NCI-H146 treated with DMSO at 0.1 percent for 48 hours (cell line): ENCODE data around the gene TSPAN4.

Experiments used
- DNase-seq: peaks from one replicate; lab custom pipeline; 2025; ENCODE audit not compliant: unreplicated experiment; lab: John Stamatoyannopoulos, UW

Gene TSPAN4

GRCh38 chr11:863023-863909 lies 20.6 kb downstream of the TSPAN4 start:
- DNase-seq = no peak

- no peak for DNase-seq
Measured at GRCh38 chr11:863910-864827, 21.5 kb downstream of the TSPAN4 start.

GRCh38 chr11:864898-865297 lies 22.2 kb downstream of the TSPAN4 start:
- DNase-seq = no peak

- DNase-seq = no peak
Measured at GRCh38 chr11:865462-866430, 23.1 kb downstream of the TSPAN4 start.

GRCh38 chr11:866481-866880 lies 23.8 kb downstream of the TSPAN4 start:
- DNase-seq = no peak

GRCh38 chr11:867856-868358 lies 25.3 kb downstream of the TSPAN4 start:
- DNase-seq = no peak

- no peak for DNase-seq
Measured at GRCh38 chr11:868394-868793, 25.7 kb downstream of the TSPAN4 start.

GRCh38 chr11:868802-869201 lies 26.1 kb downstream of the TSPAN4 start:
- no peak for DNase-seq

- DNase-seq = no peak
Measured at GRCh38 chr11:869399-870126, 26.9 kb downstream of the TSPAN4 start.

GRCh38 chr11:870127-870413 lies 27.4 kb downstream of the TSPAN4 start:
- no peak for DNase-seq

GRCh38 chr11:870418-870817 lies 27.8 kb downstream of the TSPAN4 start:
- no peak for DNase-seq

GRCh38 chr11:871472-871871 lies 28.8 kb downstream of the TSPAN4 start:
- DNase-seq = no peak

GRCh38 chr11:872799-873198 lies 30.1 kb downstream of the TSPAN4 start:
- DNase-seq = no peak

- DNase-seq = no peak
Measured at GRCh38 chr11:873706-874105, 31.1 kb downstream of the TSPAN4 start.

- no peak for DNase-seq
Measured at GRCh38 chr11:875203-875602, 32.6 kb downstream of the TSPAN4 start.

- no peak for DNase-seq
Measured at GRCh38 chr11:875769-876301, 33.2 kb downstream of the TSPAN4 start.

- no peak for DNase-seq
Measured at GRCh38 chr11:876545-876944, 33.9 kb downstream of the TSPAN4 start.

- no peak for DNase-seq
Measured at GRCh38 chr11:877565-877964, 34.9 kb downstream of the TSPAN4 start.

- DNase-seq = no peak
Measured at GRCh38 chr11:880447-880846, 37.8 kb downstream of the TSPAN4 start.

GRCh38 chr11:882596-882995 lies 39.9 kb downstream of the TSPAN4 start:
- DNase-seq = no peak
